HG03135 (cell line): ENCODE data around the gene SLC34A1.
A peak's percentile ranks its signal among the peaks of the same experiment; 100 is the strongest.
"Not testable (repeated sequence)": the region's sequence is repeated elsewhere in the genome, so short reads cannot be mapped to it uniquely, and the experiment has no call there.

ENCODE experiments used
- ATAC-seq: cut with Tn5 transposase; IDR thresholded peaks from one replicate; pipeline ENCODE4 v1.9.1; 2021; ENCODE audit warnings: mild to moderate bottlenecking, moderate library complexity; ENCODE audit not compliant: unreplicated experiment

The SLC34A1 gene

GRCh38 chr5:177367981-177368868 is 16.0 kb upstream of the SLC34A1 start:
- no peak for ATAC-seq

- ATAC-seq: no peak
These were observed 15.2 kb upstream of the SLC34A1 start for GRCh38 chr5:177368869-177369644.

GRCh38 chr5:177369645-177370440 is 14.4 kb upstream of the SLC34A1 start:
- no peak for ATAC-seq

GRCh38 chr5:177370488-177371119 is 13.6 kb upstream of the SLC34A1 start:
- ATAC-seq: no peak

- no peak for ATAC-seq
These were observed 12.9 kb upstream of the SLC34A1 start for GRCh38 chr5:177371120-177372033.

- ATAC-seq: no peak
These were observed 12.0 kb upstream of the SLC34A1 start for GRCh38 chr5:177372034-177372896.

- ATAC-seq: no peak
These were observed 11.3 kb upstream of the SLC34A1 start for GRCh38 chr5:177372910-177373309.

GRCh38 chr5:177373806-177374205 is 10.4 kb upstream of the SLC34A1 start:
- no peak for ATAC-seq

- no peak for ATAC-seq
These were observed 10.0 kb upstream of the SLC34A1 start for GRCh38 chr5:177374211-177374610.

GRCh38 chr5:177375516-177375915 is 8.7 kb upstream of the SLC34A1 start:
- not testable (repeated sequence) for ATAC-seq

GRCh38 chr5:177376107-177376506 is 8.1 kb upstream of the SLC34A1 start:
- no peak for ATAC-seq

- no peak for ATAC-seq
These were observed 6.1 kb upstream of the SLC34A1 start for GRCh38 chr5:177377851-177378776.

GRCh38 chr5:177378884-177379883 is 5.0 kb upstream of the SLC34A1 start:
- peak; percentile 53 for ATAC-seq

- no peak for ATAC-seq
These were observed 3.5 kb upstream of the SLC34A1 start for GRCh38 chr5:177380805-177381126.

GRCh38 chr5:177382423-177383029 is 1.7 kb upstream of the SLC34A1 start:
- ATAC-seq: no peak

- no peak for ATAC-seq
These were observed 1.1 kb upstream of the SLC34A1 start for GRCh38 chr5:177383181-177383580.
